ENCODE data around the gene RAB3A.

DNA sequence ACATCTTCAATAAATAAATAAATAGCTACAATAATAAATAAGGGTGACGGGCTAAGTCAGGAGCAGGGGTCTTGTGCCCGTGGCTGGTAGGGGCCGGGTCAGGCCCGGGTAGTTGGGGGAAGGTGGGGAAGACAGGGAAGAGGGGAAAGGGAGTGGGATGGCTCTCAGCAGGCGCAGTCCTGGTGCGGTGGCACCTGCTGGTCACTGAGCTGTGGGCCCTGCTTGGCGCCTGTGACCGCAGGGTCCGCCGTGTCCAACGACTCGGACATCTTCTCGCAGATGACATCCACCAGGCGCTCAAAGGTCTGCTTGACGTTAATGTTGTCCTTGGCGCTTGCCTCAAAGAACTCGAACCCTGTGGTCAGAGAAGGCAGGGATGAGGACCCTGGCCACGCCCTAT is 6.5 kb downstream of the RAB3A start:
- no peak for TF ChIP-seq CHD2 (IDR thresholded peaks at IDR 0.05; ENCODE audit: low read length, partially characterized antibody)
- TF ChIP-seq RNF2 (IDR thresholded peaks at IDR 0.05; ENCODE audit: borderline replicate concordance, low read depth): no peak
- TF ChIP-seq CTCF (IDR thresholded peaks at IDR 0.05): no peak
- no peak for TF ChIP-seq KDM5A (IDR thresholded peaks at IDR 0.05)
- TF ChIP-seq POLR2AphosphoS2 (conservative IDR thresholded peaks at IDR 0.05; ENCODE audit: low read length): no peak
- TF ChIP-seq POLR2A (IDR thresholded peaks at IDR 0.05; ENCODE audit: low read length): no peak
- TF ChIP-seq JUN (IDR thresholded peaks at IDR 0.05): no peak
- TF ChIP-seq PHF8 (IDR thresholded peaks at IDR 0.05; ENCODE audit: borderline replicate concordance, low read depth): no peak
- TF ChIP-seq RAD21 (conservative IDR thresholded peaks at IDR 0.05 in 1 of 2, IDR thresholded peaks at IDR 0.05 in 1 of 2): no peak
- TF ChIP-seq RARB (CRISPR knock-in tag; IDR thresholded peaks at IDR 0.05): no peak
- TF ChIP-seq, protein P1, sequence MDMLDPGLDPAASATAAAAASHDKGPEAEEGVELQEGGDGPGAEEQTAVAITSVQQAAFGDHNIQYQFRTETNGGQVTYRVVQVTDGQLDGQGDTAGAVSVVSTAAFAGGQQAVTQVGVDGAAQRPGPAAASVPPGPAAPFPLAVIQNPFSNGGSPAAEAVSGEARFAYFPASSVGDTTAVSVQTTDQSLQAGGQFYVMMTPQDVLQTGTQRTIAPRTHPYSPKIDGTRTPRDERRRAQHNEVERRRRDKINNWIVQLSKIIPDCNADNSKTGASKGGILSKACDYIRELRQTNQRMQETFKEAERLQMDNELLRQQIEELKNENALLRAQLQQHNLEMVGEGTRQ (IDR thresholded peaks at IDR 0.05): no peak
- no peak for TF ChIP-seq CHD4 (IDR thresholded peaks at IDR 0.05; ENCODE audit: borderline replicate concordance)
- no peak for TF ChIP-seq ESRRA (IDR thresholded peaks at IDR 0.05; ENCODE audit: borderline replicate concordance, low read length)

All from A549 (cell line).